A673 (cell line): Measurements from ENCODE around the gene ITIH5. TPM values are rescaled to one million over a fixed set of nuclear protein-coding genes. Genes with fewer than 3 reads are reported as not detected.

Experiments used
- BruUV-seq: library from RNA; stranded (reverse); fragments of 400-500 nt; replicated peaks from 2 replicates; lab custom pipeline; 2021; lab: Mats Ljungman, UMichigan
- CTCF ChIA-PET: fragments of 300-600 bp; sonication (Branson Sonifier 250); formaldehyde crosslinking; loops from one replicate; lab custom pipeline; 2022; ENCODE audit warnings: antibody characterized with exemption; lab: Charles Lee
- POLR2A ChIA-PET: fragments of 300-600 bp; sonication (Branson Sonifier 250); formaldehyde crosslinking; loops from one replicate; lab custom pipeline; 2022; ENCODE audit warnings: antibody characterized with exemption; ENCODE audit not compliant: low non-redundant PET; lab: Charles Lee
- DNase-seq: peaks from one replicate; pipeline ENCODE4 v3.0.0-alpha.2; 2015; ENCODE audit warnings: low spot score
- H3K27ac ChIP-seq: fragments of 200-600 bp; sonication (generic); 2 replicates; pipeline ENCODE4 v1.5.1; 2016; ENCODE audit warnings: mixed run types, low read depth, mild to moderate bottlenecking, mixed read lengths, antibody characterized with exemption, low read length; ENCODE audit not compliant: poor library complexity, severe bottlenecking
- H3K27me3 ChIP-seq: fragments of 200-600 bp; sonication (generic); replicated peaks from 2 replicates; pipeline ENCODE4 v1.6.1; 2017; ENCODE audit warnings: mixed run types, low read depth, mild to moderate bottlenecking, mixed read lengths, antibody characterized with exemption, low read length; ENCODE audit not compliant: insufficient read depth, poor library complexity
- H3K36me3 ChIP-seq: fragments of 200-600 bp; sonication (generic); 2 replicates; pipeline ENCODE4 v1.6.1; 2016; ENCODE audit warnings: mixed run types, mild to moderate bottlenecking, mixed read lengths, antibody characterized with exemption, low read length; ENCODE audit not compliant: insufficient read depth, poor library complexity, severe bottlenecking
- H3K4me1 ChIP-seq: fragments of 200-600 bp; sonication (generic); 2 replicates; pipeline ENCODE4 v1.6.1; 2017; ENCODE audit warnings: mixed run types, mild to moderate bottlenecking, mixed read lengths, antibody characterized with exemption, low read length; ENCODE audit not compliant: insufficient read depth, poor library complexity, severe bottlenecking
- H3K4me3 ChIP-seq: fragments of 200-600 bp; sonication (generic); 2 replicates; pipeline ENCODE4 v1.5.1; 2016; ENCODE audit warnings: low read depth, mixed run types, mild to moderate bottlenecking, mixed read lengths, low read length; ENCODE audit not compliant: poor library complexity, severe bottlenecking
- H3K9me3 ChIP-seq: fragments of 200-600 bp; sonication (generic); 2 replicates; pipeline ENCODE4 v1.6.1; 2016; ENCODE audit warnings: mixed run types, low read depth, mild to moderate bottlenecking, mixed read lengths, antibody characterized with exemption, low read length; ENCODE audit not compliant: poor library complexity, severe bottlenecking
- EZH2 ChIP-seq: fragments of 200-600 bp; sonication (generic); IDR thresholded peaks from 2 replicates; pipeline ENCODE4 v1.6.1; 2017; ENCODE audit warnings: borderline replicate concordance, low read depth, mild to moderate bottlenecking, mixed read lengths, antibody characterized with exemption, low read length; ENCODE audit not compliant: poor library complexity, severe bottlenecking
- intact Hi-C: fragments of 100-400 bp; cut with micrococcal nuclease; formaldehyde crosslinking; loops from one replicate; pipeline ENCODE4 v1.10.0; 2022; ENCODE audit not compliant: unreplicated experiment
- total RNA-seq: library from RNA; stranded (reverse); gene quantifications from 2 replicates; pipeline ENCODE4 v1.2.3, GENCODE V29; 2021
- TF ChIP-seq, protein P1 (sequence below): fragments of 300-800, 200-600 bp; sonication (generic); conservative IDR thresholded peaks from 2 replicates; pipeline ENCODE4 v1.5.1; 2017; ENCODE audit warnings: low read depth, mild to moderate bottlenecking, antibody characterized with exemption, low read length, moderate library complexity, mixed read lengths

ITIH5 gene
- total RNA-seq, 1 experiment from 2014 or later = not detected

GRCh38 chr10:7511612-7512011 lies 155.2 kb downstream of the ITIH5 start:
- H3K4me1 ChIP-seq = no peaks in the 10 kb centered on the region
- DNase-seq = no peak
- CTCF ChIA-PET = no interaction called here
- H3K36me3 ChIP-seq = no peaks in the 10 kb centered on the region
- no peaks in the 10 kb centered on the region for H3K27me3 ChIP-seq
- no TSS peak for BruUV-seq
- POLR2A ChIA-PET = no interaction called here
- TF ChIP-seq, protein P1, sequence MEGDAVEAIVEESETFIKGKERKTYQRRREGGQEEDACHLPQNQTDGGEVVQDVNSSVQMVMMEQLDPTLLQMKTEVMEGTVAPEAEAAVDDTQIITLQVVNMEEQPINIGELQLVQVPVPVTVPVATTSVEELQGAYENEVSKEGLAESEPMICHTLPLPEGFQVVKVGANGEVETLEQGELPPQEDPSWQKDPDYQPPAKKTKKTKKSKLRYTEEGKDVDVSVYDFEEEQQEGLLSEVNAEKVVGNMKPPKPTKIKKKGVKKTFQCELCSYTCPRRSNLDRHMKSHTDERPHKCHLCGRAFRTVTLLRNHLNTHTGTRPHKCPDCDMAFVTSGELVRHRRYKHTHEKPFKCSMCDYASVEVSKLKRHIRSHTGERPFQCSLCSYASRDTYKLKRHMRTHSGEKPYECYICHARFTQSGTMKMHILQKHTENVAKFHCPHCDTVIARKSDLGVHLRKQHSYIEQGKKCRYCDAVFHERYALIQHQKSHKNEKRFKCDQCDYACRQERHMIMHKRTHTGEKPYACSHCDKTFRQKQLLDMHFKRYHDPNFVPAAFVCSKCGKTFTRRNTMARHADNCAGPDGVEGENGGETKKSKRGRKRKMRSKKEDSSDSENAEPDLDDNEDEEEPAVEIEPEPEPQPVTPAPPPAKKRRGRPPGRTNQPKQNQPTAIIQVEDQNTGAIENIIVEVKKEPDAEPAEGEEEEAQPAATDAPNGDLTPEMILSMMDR = no peak
- no peak for TF ChIP-seq EZH2
- no peak overlapping the region for H3K27ac ChIP-seq
- intact Hi-C loops = no loop called here
- H3K9me3 ChIP-seq = no peaks in the 10 kb centered on the region
- H3K4me3 ChIP-seq = no peak overlapping the region

Other genes starting within 250 kb of the ITIH5 start
- gene ITIH2, start 36.4 kb upstream of the ITIH5 start, total RNA-seq = not detected in 2 replicates
- 14.9 and 16.3 TPM in 2 replicates for gene KIN, start 121.0 kb upstream of the ITIH5 start, total RNA-seq
- 401 and 419 TPM in 2 replicates for gene ATP5F1C, start 121.2 kb upstream of the ITIH5 start, total RNA-seq
- 12.3 and 14.0 TPM in 2 replicates for gene TAF3, start 151.5 kb upstream of the ITIH5 start, total RNA-seq